Measurements from ENCODE around the gene SPDYC.
A peak's percentile ranks its signal among the peaks of the same experiment; 100 is the strongest.

SPDYC gene

GRCh38 chr11:65170058-65170534 is at the start of gene SPDYC:
TSS of gene SPDYC (plus strand) at chr11:65170233. CDS start at chr11:65171358, 1,125 bp downstream.
- no peak for DNase-seq (ENCODE audit: low read depth)

DNA sequence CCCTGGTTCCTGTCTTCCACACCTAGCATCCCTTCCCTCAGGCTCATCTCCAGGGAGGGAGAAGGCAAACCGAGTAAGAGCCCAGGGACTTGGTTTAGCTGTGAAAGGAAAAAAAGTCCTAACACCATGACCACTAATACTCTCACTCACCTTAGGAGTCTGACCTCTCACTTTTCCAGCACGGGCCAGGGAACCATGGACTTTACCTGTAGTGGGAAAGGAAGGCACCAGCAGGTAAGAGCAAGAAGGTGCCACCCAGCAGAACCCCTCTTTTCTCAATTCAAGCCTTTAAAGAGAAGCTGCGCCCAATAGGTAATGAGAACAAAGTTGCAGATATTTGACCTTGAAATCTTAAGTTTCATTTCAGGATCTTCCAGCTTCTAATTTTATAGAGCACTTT is 49.2 kb upstream of the SPDYC start:
- DNase-seq (ENCODE audit: low read depth), result no peak

DNA sequence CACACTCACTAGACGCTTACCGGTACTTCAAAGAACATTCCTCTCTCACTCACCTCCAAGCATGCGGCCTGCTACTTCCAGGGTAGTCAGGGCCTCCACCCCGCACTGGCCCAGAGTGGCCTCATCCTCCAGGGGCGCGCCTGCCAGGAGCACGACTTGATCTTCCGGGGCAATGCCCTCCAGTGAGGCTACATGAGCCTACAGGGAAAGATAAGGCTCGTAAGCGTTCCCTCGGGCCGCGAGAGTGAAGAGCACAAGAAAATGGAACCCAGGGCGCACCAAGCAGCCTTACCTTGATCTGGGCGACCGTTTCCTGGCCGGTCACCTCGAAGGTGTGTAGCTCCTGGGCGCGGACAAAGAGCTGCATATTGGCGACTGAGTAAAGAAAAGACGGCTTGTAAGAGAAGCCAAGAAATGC is 48.6 kb upstream of the SPDYC start:
- no peak for DNase-seq (ENCODE audit: low read depth)

DNA sequence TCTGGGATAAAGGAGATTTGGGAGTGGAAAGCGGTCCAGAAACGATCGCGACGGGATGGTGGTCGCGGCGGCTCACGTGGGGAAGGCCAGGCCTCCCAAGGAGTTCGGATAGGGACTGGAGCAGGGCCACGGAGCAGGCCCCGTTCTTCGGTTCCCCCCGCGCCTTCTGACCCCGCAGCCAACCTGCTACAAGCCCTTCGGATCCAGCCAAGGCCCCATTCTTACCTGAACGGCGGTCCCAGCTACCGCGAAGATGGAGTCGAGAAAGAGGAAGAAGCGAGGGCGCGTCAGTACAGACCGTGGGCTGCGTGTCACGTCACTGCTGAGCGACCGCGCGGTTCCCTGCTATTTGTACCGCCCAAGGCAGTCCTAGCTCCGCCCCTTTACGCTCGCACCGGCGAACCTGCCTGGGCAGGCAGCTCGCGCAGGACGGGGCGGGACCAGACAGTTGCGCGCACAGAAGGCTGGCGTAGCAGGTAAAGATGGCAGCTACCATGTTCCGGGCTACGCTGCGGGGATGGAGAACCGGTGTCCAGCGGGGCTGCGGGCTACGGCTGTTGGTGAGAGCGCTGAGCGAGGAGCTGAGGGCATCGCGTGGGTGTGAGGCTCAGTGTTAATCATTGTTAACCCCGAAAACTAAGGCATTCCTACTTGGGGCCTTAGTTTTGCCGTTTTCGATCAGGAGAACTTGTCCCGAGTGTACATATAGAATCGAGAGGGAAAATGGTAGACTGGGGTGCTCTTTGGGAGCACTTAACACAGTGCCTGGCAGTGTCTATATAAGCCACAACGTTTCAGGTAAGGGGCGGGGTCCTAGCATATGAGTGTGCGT is 48.0 kb upstream of the SPDYC start, which contains the start of the genes FAU and MRPL49:
Gene FAU (minus strand): TSS at position 270 of the 832 bp plus-strand sequence. CDS start 321 bp downstream, outside the sequence.
Gene MRPL49 (plus strand): TSS at position 457 of the 832 bp plus-strand sequence. CDS start 26 bp downstream, at position 483.
- DNase-seq (ENCODE audit: low read depth), result peak; percentile 99

GRCh38 chr11:65124480-65125196 is 45.4 kb upstream of the SPDYC start:
- DNase-seq (ENCODE audit: low read depth), result no peak

- no peak for DNase-seq (ENCODE audit: low read depth)
Measured at GRCh38 chr11:65125197-65126056, 44.6 kb upstream of the SPDYC start.

DNA sequence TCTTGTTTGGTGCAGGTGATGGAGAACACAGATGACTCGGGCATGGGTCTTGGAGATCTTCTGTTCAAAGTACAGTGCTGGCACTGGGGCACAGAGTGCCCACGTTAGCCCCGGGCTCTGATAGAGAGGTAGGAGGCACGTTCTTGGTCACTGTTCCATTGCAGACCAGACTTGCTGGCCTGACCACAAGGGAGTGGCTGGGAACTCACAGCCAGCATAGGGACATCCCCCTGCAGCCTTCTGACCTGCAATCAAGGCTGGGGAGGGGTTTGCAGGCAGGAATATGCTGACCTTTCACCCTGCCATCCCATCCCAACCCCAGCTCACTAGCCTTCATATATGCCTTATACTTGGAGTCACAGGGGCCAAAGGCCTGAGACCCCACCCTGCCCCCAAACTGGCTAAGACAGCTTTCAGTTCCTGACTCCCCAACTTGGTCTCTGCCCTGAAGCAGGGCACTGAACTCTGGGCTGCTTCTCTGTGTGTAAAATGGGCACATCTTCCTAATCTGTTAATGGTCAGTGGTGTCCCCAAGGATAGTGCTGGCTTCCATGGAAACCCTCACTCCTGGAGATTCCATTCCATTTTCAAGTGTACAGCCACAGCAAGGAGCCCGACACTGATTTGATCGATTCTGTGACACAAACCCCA is 43.3 kb upstream of the SPDYC start:
- DNase-seq (ENCODE audit: low read depth), result no peak

DNA sequence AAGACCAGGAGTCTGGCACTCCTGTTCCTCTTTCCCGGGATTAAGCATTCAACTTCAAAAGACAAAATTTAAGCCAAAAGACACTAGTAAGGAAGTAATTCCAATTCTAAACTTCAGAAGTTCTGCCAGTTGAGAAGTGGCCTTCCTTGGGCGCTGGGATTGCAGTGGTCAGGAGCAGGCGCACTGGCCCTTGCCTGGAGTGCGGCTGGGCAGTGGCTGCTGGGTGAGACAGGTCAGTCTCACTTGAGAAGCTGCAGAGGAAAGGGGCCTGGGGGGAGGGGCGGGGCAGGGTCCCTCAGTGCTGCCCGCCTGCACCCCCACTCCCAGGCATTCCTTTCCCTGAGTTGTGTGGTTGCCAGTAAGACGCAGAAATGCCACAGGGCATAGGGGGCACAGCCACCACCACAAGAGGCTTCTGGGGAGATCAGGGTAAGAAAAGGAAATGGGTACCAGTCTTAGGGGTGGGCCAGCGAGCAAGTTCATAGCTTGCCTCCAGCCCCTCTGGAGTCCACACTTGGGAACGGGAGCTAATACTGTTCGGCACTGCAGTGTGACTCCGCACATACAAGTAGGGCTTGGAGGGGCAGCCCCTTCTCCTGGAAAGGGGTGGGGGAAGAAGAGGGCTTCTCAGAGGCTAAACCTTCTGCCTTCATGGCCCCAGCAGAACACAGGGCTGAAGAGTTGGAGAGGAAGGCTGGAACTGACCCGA is 42.4 kb upstream of the SPDYC start:
- DNase-seq (ENCODE audit: low read depth), result no peak

DNA sequence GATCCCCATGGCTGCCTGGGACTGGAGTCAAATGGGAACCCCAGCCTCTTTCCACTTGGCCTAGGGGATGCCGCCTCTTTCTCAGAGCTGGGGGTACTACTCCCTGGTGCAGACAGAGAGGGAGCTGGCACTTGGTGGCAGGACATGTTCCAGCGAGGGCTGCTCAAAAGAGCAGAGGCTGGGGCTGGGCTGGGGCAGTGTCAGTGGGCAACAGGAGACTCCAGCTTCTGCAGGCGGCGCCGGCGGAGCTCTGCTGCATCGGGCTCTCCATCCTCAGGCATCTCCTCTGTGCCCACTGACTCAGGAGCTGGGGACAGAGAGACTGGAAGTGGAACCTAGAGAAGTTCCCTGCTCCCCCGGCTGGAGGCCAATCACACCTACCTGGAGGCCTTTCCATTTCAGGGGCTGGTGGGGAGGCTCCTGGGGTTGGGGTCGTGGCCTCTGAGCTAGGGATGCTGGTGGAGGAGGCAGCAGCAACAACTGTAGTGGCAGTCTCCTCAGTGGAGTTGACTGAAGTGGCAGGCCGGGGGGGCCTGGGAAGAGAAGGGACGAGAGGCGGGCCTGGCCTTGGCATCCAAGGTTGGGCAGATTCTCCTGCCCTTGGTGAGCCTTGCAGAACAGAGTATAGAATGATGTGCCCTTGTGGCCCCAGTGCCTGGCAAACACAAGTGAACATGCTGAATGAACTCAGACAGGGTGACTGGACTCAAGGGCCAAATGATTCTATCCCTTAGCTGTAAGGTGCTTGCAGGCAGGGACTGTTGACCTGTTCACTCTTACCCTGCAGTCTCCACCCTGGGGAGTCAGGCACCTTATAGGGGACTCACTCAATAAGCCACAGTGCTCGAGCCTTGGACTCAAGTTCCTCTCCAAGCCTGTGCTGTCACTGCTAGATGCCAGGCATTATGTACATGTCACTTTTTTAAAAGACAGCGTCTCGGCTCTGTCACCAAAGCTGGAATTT is 41.6 kb upstream of the SPDYC start:
- no peak for DNase-seq (ENCODE audit: low read depth)

- no peak for DNase-seq (ENCODE audit: low read depth)
Measured at GRCh38 chr11:65129649-65130441, 40.2 kb upstream of the SPDYC start.

DNA sequence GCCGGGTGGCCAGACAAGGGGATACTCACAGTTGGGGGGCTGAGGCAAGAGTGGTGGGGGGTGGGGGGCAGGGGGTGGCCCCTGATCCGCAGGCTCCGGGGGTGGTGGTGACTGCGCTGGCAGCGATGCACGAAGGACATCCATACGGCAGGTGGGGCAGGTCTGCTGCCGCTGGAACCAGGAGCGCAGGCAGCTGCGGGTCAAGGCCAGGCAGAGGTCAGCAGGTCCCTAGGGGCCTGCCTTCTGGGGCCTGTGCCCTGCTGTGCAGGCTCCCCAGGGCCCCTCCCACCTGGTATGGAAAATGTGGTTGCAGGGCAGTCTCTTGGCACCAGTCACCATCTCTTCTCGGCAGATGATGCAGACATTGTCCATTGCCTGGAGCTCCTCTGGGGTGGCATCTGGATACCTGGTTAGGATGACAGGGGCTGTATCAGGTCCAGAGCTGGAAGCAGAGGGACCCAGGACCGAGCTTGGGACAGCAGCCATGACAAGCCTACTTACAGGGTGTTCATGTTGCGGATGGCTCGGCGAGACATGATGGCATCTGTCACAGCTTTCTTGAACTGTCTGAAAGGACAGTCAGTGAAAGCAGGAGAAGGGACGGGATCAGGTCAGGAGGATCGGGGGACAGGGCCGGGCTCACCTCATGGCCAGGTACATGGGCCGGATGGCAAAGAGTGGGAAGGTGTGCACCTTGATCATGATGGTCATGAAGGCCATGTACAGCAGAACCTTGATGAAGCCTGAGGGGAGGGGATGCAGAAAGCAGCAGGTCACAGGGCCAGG is 39.2 kb upstream of the SPDYC start:
- no peak for DNase-seq (ENCODE audit: low read depth)

DNA sequence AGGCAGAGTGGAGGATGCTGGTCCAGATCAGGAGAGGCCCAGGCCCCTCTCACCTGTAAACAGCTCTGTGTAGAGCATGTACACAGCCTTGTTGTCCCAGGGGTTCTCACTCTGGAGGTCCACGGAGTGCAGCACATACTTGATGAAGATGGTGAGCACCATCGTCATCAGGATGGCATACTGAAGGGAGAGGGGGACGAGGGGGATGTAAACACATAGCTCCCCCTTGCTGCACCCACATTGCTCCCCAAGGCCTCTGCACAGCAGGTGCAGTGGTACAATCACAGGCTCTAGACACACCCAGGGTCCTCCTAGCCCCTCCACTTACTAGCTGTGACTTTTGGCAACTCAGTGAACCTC is 38.6 kb upstream of the SPDYC start:
- DNase-seq (ENCODE audit: low read depth), result no peak

GRCh38 chr11:65131895-65132237 is 38.2 kb upstream of the SPDYC start:
- no peak for DNase-seq (ENCODE audit: low read depth)

GRCh38 chr11:65132238-65132987 is 37.6 kb upstream of the SPDYC start:
- DNase-seq (ENCODE audit: low read depth), result no peak

DNA sequence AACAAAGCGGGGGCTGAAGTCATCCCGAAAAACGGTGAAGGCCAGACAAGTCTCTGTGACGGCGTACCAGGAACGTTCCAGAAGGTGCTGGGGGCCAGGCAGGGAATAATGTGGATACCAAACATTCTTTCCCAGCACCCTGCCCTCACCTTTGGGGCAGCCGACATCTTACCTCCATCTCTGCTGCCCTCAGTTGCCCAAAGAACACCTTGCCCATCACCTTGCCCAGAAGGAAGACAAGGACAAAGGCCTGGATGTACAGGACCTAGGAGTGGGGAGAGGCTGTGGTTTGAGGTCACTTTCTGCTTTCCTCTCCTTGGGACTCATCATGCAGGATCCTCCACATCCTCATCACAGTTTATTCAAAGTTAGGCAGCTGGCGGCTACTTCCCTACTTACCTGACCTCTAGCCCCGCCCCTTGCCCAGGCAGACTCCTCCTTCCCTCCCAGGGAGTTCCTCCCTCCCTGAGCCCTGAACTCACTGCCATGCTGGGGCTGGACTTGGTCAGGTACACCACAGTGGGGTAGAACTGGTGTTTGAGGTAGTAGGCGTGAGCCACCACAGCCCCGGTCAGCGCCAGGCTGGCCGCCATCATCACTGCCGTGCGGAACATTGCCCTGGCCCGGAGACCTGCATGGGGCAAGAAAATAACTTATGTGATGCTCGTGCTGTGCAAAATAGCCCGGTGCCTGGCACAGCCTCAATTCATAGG is 36.9 kb upstream of the SPDYC start:
- peak; percentile 39 for DNase-seq (ENCODE audit: low read depth)

GRCh38 chr11:65133724-65134123 is 36.3 kb upstream of the SPDYC start:
- no peak for DNase-seq (ENCODE audit: low read depth)
